KMS-11 (cell line): ENCODE measurements around the gene BRD7.

Experiments used
- H2AFZ ChIP-seq: fragments of 200-600 bp; sonication (generic); 2 replicates; pipeline ENCODE4 v1.6.1; 2016; ENCODE audit warnings: antibody characterized with exemption, mixed run types, low read depth
- H3K27ac ChIP-seq: fragments of 200-600 bp; sonication (generic); 2 replicates; pipeline ENCODE4 v1.6.1; 2016; ENCODE audit warnings: mild to moderate bottlenecking, mixed run types
- H3K27me3 ChIP-seq: fragments of 200-600 bp; sonication (generic); 2 replicates; pipeline ENCODE4 v1.6.1; 2017; ENCODE audit warnings: mild to moderate bottlenecking, low read depth, mixed run types, moderate library complexity; ENCODE audit not compliant: insufficient read depth
- H3K36me3 ChIP-seq: fragments of 200-600 bp; sonication (generic); 2 replicates; pipeline ENCODE4 v1.6.1; 2017; ENCODE audit warnings: mild to moderate bottlenecking, mixed run types; ENCODE audit not compliant: insufficient read depth
- H3K4me1 ChIP-seq: fragments of 200-600 bp; sonication (generic); 2 replicates; pipeline ENCODE4 v1.6.1; 2016; ENCODE audit warnings: mild to moderate bottlenecking, low read depth, mixed run types; ENCODE audit not compliant: poor library complexity, severe bottlenecking
- H3K4me2 ChIP-seq: fragments of 200-600 bp; sonication (generic); 2 replicates; pipeline ENCODE4 v1.7.0; 2016; ENCODE audit warnings: mild to moderate bottlenecking, mixed run types
- H3K4me3 ChIP-seq: fragments of 200-600 bp; sonication (generic); IDR thresholded peaks from 2 replicates; pipeline ENCODE4 v1.6.1; 2017; ENCODE audit warnings: low read depth, low read length, mixed read lengths; ENCODE audit not compliant: insufficient read depth
- H3K79me2 ChIP-seq: fragments of 200-600 bp; sonication (generic); 2 replicates; pipeline ENCODE4 v1.6.1; 2016; ENCODE audit warnings: low read depth, mixed run types; ENCODE audit not compliant: insufficient read depth
- H3K9ac ChIP-seq: fragments of 200-600 bp; sonication (generic); 2 replicates; pipeline ENCODE4 v1.6.1; 2016; ENCODE audit warnings: mild to moderate bottlenecking, mixed run types
- H4K20me1 ChIP-seq: fragments of 200-600 bp; sonication (generic); 2 replicates; pipeline ENCODE4 v1.6.1; 2016; ENCODE audit warnings: mild to moderate bottlenecking, mixed run types; ENCODE audit not compliant: insufficient read depth
- CTCF ChIP-seq: fragments of 200-600 bp; sonication (generic); conservative IDR thresholded peaks from 2 replicates; pipeline ENCODE4 v1.6.1; 2017; ENCODE audit warnings: low read depth, mild to moderate bottlenecking, antibody characterized with exemption, low read length, moderate library complexity, mixed read lengths

BRD7 gene

GRCh38 chr16:50340578-50340977 lies 28.2 kb downstream of the BRD7 start:
- H3K4me2 ChIP-seq: no peak overlapping the region
- H3K27me3 ChIP-seq: no peaks in the 10 kb centered on the region
- no peaks in the 10 kb centered on the region for H3K36me3 ChIP-seq
- H3K4me1 ChIP-seq: no peaks in the 10 kb centered on the region
- no peak overlapping the region for H3K27ac ChIP-seq
- H2AFZ ChIP-seq: no peak overlapping the region
- no peaks in the 10 kb centered on the region for H3K79me2 ChIP-seq
- H3K4me3 ChIP-seq: no peak overlapping the region
- no peaks in the 10 kb centered on the region for H4K20me1 ChIP-seq
- TF ChIP-seq CTCF: no peak
- H3K9ac ChIP-seq: no peak overlapping the region

GRCh38 chr16:50338371-50339231 lies 30.2 kb downstream of the BRD7 start:
- H3K4me3 ChIP-seq: no peak overlapping the region
- no peaks in the 10 kb centered on the region for H3K27me3 ChIP-seq
- TF ChIP-seq CTCF: no peak
- no peaks in the 10 kb centered on the region for H3K4me1 ChIP-seq
- no peaks in the 10 kb centered on the region for H3K79me2 ChIP-seq
- no peak overlapping the region for H3K27ac ChIP-seq
- H3K9ac ChIP-seq: no peak overlapping the region
- no peak overlapping the region for H3K4me2 ChIP-seq
- H2AFZ ChIP-seq: no peak overlapping the region
- H3K36me3 ChIP-seq: no peaks in the 10 kb centered on the region
- no peaks in the 10 kb centered on the region for H4K20me1 ChIP-seq

GRCh38 chr16:50336884-50337283 lies 31.9 kb downstream of the BRD7 start:
- Histone ChIP-seq H3K79me2 (no peaks in the 10 kb centered on the region), H3K4me2 (no peak overlapping the region), H4K20me1 (no peaks in the 10 kb centered on the region), H3K27me3 (no peaks in the 10 kb centered on the region), H2AFZ (no peak overlapping the region), H3K4me3 (no peak overlapping the region), H3K9ac (no peak overlapping the region), H3K27ac (no peak overlapping the region), H3K36me3 (no peaks in the 10 kb centered on the region), H3K4me1 (no peaks in the 10 kb centered on the region)
- no peak for TF ChIP-seq CTCF

GRCh38 chr16:50335196-50335958 lies 33.4 kb downstream of the BRD7 start:
- H3K79me2 ChIP-seq: 0 out of 2 replicates have a peak, but pooled peaks cover 4% of the 10 kb centered on the region
- H3K27ac ChIP-seq: no peak overlapping the region
- no peak overlapping the region for H3K9ac ChIP-seq
- H3K4me3 ChIP-seq: no peak overlapping the region
- no peaks in the 10 kb centered on the region for H3K36me3 ChIP-seq
- TF ChIP-seq CTCF: no peak
- H3K27me3 ChIP-seq: no peaks in the 10 kb centered on the region
- H3K4me1 ChIP-seq: no peaks in the 10 kb centered on the region
- no peaks in the 10 kb centered on the region for H4K20me1 ChIP-seq
- H3K4me2 ChIP-seq: no peak overlapping the region
- no peak overlapping the region for H2AFZ ChIP-seq
